Measurements from ENCODE around the gene CYSTM1.

CYSTM1 gene

DNA sequence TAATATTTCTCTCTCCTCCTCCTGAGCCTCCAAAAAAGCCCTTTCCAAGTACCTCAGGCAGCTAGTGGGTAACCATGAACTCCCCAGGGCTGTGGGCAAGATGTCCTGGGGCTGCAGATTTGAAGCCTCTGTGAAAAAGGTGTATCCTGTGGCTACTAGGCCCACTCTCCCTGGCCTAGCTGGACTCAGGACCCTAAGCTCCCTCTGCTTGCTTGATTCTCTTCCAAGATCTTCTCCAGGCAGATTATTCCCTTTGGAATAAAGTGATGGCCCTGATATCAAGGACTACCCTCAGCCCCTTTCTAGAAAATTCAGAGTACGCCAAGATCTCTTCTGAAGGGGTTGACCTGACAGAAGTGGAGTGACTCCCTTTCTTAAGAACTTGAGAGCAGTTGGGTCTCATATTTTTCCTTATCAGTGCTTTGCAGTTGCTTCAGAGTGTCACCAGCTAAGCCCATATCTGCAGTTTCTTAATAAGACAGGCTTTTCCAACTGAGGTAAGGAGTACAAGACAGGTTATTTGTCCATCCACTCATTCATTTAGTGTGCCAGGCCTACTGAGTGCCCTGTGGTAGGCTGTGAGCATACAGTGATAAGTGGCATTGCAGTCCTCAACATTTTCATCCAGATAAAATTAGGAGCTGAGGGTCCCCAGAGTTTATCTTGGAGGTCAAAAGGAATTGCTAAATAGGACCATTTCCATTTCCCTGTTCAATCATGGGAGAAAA, 42.5 kb downstream of the CYSTM1 start:
- no peaks in the 10 kb centered on the region for H3K27me3 ChIP-seq (ENCODE audit: control insufficient read depth, insufficient read depth, low read length)
- H3K9me3 ChIP-seq (ENCODE audit: control insufficient read depth, insufficient read depth, low read length): no peaks in the 10 kb centered on the region
- H3K4me1 ChIP-seq (ENCODE audit: control insufficient read depth, insufficient read depth, low read length): peaks cover 6% of the 10 kb centered on the region
- H3K4me3 ChIP-seq (ENCODE audit: low read depth, low read length): no peak overlapping the region
- H3K36me3 ChIP-seq (ENCODE audit: control insufficient read depth, insufficient read depth, low read length): no peaks in the 10 kb centered on the region
- H3K9ac ChIP-seq (ENCODE audit: low read depth, low read length): no peak overlapping the region

DNA sequence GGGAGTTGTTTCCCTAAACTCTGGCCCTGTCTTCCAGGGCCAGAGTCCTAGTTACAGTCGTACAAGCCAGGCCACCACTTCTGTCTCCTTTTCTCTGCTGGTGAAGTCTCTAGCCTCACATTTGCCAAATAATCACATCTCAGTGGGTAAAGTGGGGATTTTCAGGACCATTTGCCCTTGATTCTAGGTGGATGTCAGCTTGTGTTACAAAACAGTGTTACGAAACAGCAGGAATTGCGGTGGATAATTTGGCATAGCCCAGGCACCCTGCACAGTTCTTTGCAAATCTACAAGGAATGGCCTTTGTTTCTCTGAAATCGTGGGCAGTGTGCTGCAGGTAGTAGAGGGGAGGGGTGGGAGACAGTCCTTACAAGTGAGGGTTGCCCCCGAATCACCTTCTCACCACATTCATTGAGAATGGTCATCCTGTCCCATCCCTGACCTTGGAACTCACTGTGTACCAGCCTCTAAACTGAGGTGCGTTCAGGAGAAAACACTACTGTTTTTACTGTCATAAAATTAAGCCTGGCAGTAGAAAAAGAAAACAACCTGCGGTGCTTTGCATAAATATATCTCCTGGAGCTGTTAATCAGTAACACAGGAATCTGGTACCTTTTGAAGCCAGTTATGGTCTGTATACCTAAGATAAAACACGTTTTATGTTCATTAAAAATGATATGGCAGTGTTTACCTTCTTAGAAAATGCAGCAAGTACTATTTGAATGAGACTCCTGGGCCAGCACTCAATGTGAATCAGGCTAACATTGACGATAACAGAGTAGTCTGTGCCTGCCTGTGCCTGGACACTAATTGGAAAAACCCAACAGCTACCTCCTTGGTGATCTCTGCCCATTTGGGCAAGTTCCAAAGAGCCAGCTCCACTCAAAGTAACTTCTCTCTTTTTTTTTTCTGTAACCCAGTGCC, 44.3 kb downstream of the CYSTM1 start:
- Histone ChIP-seq H3K9ac (ENCODE audit: low read depth, low read length) (no peak overlapping the region), H3K36me3 (ENCODE audit: control insufficient read depth, insufficient read depth, low read length) (no peaks in the 10 kb centered on the region), H3K27me3 (ENCODE audit: control insufficient read depth, insufficient read depth, low read length) (no peaks in the 10 kb centered on the region), H3K4me3 (ENCODE audit: low read depth, low read length) (no peak overlapping the region), H3K9me3 (ENCODE audit: control insufficient read depth, insufficient read depth, low read length) (no peaks in the 10 kb centered on the region), H3K4me1 (ENCODE audit: control insufficient read depth, insufficient read depth, low read length) (peaks cover 6% of the 10 kb centered on the region)

DNA sequence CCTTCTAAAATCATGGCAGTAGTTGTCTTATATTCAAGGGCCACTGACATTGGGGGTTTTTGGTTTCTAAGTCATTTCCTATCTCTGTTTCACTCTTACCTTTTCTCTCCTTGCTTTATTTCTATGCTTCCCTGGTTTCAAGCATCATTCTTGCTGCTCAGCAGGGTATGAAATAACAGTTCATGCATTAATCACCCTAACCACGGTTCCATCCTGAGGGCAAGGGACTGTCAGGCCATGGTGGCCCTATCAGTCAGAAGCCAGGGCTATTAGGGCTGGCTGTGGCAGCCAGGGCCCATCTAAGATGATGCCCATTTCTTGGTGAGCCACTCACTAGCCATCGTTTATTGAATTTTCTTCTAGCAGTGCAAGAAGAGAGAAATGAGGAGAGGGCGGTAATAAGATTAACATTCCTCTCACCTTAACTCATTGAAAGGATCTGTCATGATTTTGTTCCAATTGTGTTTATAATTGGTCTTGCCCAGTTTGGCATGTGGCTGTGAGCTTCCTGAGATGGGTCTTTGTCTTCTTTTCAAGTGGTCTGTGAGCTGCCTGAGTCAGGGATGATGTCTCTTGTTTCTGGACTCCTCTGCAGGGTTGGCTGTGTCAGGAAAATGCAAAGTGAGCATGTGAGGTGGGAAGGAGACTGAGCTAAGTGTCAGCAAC, 45.2 kb downstream of the CYSTM1 start:
- H3K4me1 ChIP-seq (ENCODE audit: control insufficient read depth, insufficient read depth, low read length): peaks cover 6% of the 10 kb centered on the region
- H3K9ac ChIP-seq (ENCODE audit: low read depth, low read length): no peak overlapping the region
- H3K27me3 ChIP-seq (ENCODE audit: control insufficient read depth, insufficient read depth, low read length): no peaks in the 10 kb centered on the region
- no peaks in the 10 kb centered on the region for H3K9me3 ChIP-seq (ENCODE audit: control insufficient read depth, insufficient read depth, low read length)
- H3K4me3 ChIP-seq (ENCODE audit: low read depth, low read length): no peak overlapping the region
- H3K36me3 ChIP-seq (ENCODE audit: control insufficient read depth, insufficient read depth, low read length): no peaks in the 10 kb centered on the region

DNA sequence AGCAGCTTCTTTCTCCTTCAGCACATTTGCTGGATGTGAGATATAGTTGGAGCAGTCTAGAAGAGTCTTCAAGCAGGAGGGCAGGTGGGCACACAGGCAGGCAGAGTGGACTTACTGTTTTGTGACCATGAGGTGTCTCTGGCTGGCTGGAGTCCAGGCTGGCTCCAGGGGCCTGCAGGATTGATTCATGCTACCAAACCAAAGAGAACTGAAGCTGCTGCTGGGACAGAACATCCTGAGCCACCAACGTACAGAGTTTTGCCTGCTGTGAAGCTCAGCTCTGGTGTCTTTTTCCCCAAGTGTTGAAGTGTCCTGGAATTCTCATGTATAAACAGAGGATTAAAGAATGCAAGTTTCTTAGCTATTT, 45.7 kb downstream of the CYSTM1 start:
- Histone ChIP-seq H3K36me3 (ENCODE audit: control insufficient read depth, insufficient read depth, low read length) (no peaks in the 10 kb centered on the region), H3K4me1 (ENCODE audit: control insufficient read depth, insufficient read depth, low read length) (peaks cover 6% of the 10 kb centered on the region), H3K9me3 (ENCODE audit: control insufficient read depth, insufficient read depth, low read length) (no peaks in the 10 kb centered on the region), H3K27me3 (ENCODE audit: control insufficient read depth, insufficient read depth, low read length) (no peaks in the 10 kb centered on the region), H3K4me3 (ENCODE audit: low read depth, low read length) (no peak overlapping the region), H3K9ac (ENCODE audit: low read depth, low read length) (no peak overlapping the region)

DNA sequence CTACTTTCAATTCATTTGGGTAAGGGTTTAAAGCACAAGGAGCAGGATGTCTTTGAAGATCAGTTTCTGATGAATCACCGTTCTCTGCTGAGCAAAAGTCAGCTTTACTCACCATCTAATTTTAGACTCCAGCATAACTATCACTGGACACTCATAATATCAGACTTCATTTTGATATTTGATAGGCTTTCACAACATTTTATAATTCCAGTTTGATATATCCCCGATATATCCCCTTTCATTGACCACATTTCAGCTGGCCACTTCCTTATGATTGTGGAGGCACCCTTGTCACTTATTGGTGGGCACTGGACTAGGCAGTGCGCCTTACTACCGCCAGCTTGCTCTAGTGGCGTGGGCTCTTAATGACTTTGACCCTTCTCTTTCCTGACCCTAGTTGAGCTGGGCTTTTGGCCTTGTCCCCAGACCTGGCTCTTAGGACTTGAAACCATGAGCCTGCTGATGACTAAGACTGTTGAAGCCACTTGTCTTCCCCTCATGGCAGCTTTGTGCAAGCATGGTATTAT, 46.8 kb downstream of the CYSTM1 start:
- Histone ChIP-seq H3K36me3 (ENCODE audit: control insufficient read depth, insufficient read depth, low read length) (no peaks in the 10 kb centered on the region), H3K4me1 (ENCODE audit: control insufficient read depth, insufficient read depth, low read length) (no peaks in the 10 kb centered on the region), H3K9ac (ENCODE audit: low read depth, low read length) (no peak overlapping the region), H3K4me3 (ENCODE audit: low read depth, low read length) (no peak overlapping the region), H3K27me3 (ENCODE audit: control insufficient read depth, insufficient read depth, low read length) (no peaks in the 10 kb centered on the region), H3K9me3 (ENCODE audit: control insufficient read depth, insufficient read depth, low read length) (no peaks in the 10 kb centered on the region)

DNA sequence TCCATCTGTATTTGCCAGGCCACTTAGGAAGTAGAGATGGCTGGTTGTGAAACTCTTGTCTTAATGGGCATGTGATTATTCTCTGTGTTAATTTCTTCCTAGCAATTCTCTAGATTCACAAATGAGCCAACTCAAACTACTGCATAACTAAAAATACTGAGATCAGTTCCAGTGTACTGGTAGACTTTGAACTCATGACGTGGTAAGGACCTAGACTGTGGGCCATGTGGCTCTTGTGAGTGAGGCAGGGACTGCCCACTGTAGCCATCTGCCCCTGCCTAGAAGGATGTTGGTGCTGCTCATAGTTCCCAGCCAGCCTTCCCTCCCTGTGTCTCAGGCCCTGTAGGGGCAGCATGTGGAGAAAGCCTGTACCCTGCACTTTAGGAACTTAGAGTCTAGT, 47.4 kb downstream of the CYSTM1 start:
- Histone ChIP-seq H3K4me1 (ENCODE audit: control insufficient read depth, insufficient read depth, low read length) (no peaks in the 10 kb centered on the region), H3K9ac (ENCODE audit: low read depth, low read length) (no peak overlapping the region), H3K9me3 (ENCODE audit: control insufficient read depth, insufficient read depth, low read length) (no peaks in the 10 kb centered on the region), H3K27me3 (ENCODE audit: control insufficient read depth, insufficient read depth, low read length) (no peaks in the 10 kb centered on the region), H3K4me3 (ENCODE audit: low read depth, low read length) (no peak overlapping the region), H3K36me3 (ENCODE audit: control insufficient read depth, insufficient read depth, low read length) (no peaks in the 10 kb centered on the region)

DNA sequence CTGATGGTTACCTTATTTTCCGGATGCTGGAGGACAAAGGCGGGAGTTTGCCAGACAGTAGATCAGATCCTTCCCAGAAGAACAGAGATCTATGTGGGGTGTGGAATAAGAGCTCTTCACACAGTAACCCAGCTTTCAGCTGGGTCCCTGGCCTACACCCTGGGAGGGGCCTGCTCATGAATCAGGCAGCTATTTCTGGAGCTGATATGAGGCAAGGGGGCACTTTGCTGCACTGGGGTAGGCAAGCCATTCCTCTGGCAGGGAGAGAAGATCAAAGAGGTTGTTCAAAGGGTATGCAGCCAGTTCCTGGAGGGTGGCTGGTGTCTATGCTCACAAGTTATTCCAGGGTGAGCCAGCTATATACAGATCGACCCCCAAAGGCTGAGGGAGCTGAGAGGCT, 48.6 kb downstream of the CYSTM1 start:
- Histone ChIP-seq H3K4me3 (ENCODE audit: low read depth, low read length) (no peak overlapping the region), H3K36me3 (ENCODE audit: control insufficient read depth, insufficient read depth, low read length) (no peaks in the 10 kb centered on the region), H3K9ac (ENCODE audit: low read depth, low read length) (no peak overlapping the region), H3K27me3 (ENCODE audit: control insufficient read depth, insufficient read depth, low read length) (no peaks in the 10 kb centered on the region), H3K9me3 (ENCODE audit: control insufficient read depth, insufficient read depth, low read length) (no peaks in the 10 kb centered on the region), H3K4me1 (ENCODE audit: control insufficient read depth, insufficient read depth, low read length) (no peaks in the 10 kb centered on the region)

DNA sequence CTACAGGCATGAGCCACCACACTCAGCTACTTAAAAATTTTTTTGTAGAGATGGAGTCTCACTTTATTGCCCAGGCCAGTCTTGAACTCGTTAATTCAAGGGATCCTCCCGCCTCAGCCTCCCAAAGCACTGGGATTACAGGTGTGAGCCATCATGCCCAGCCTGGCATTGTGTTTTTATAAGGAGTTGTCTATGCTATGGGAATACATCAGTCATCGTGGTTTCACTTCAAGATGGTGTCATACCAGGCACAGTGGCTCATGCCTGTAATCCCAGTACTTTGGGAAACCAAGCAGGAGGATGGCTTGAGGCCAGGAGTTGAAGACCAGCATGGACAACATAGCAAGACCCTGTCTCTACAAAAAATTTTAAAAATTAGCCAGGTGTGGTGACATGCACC, 49.7 kb downstream of the CYSTM1 start:
- Histone ChIP-seq H3K4me3 (ENCODE audit: low read depth, low read length) (no peak overlapping the region), H3K36me3 (ENCODE audit: control insufficient read depth, insufficient read depth, low read length) (no peaks in the 10 kb centered on the region), H3K4me1 (ENCODE audit: control insufficient read depth, insufficient read depth, low read length) (no peaks in the 10 kb centered on the region), H3K27me3 (ENCODE audit: control insufficient read depth, insufficient read depth, low read length) (no peaks in the 10 kb centered on the region), H3K9ac (ENCODE audit: low read depth, low read length) (no peak overlapping the region), H3K9me3 (ENCODE audit: control insufficient read depth, insufficient read depth, low read length) (no peaks in the 10 kb centered on the region)

DNA sequence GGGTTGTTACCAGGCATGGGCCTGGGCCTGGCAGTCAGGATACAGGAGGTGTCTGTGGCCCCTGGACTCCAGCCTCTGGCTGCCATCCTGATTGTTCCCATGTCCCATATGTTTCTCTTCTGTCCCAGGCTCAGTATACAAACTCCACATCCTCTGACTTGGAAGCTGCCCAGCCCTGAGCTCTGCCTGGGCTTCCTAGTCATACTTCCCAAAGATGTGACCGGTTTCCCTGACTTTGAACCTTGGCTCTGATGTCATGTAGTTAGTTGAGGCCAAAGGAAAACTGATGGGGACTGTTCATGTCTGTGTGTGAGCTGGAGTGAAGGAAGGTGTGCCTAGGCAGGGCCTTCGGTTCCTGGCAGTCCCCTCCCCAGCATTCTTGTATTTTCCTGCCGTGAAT, 50.4 kb downstream of the CYSTM1 start:
- Histone ChIP-seq H3K9ac (ENCODE audit: low read depth, low read length) (no peak overlapping the region), H3K9me3 (ENCODE audit: control insufficient read depth, insufficient read depth, low read length) (no peaks in the 10 kb centered on the region), H3K4me3 (ENCODE audit: low read depth, low read length) (no peak overlapping the region), H3K4me1 (ENCODE audit: control insufficient read depth, insufficient read depth, low read length) (no peaks in the 10 kb centered on the region), H3K36me3 (ENCODE audit: control insufficient read depth, insufficient read depth, low read length) (no peaks in the 10 kb centered on the region), H3K27me3 (ENCODE audit: control insufficient read depth, insufficient read depth, low read length) (no peaks in the 10 kb centered on the region)

DNA sequence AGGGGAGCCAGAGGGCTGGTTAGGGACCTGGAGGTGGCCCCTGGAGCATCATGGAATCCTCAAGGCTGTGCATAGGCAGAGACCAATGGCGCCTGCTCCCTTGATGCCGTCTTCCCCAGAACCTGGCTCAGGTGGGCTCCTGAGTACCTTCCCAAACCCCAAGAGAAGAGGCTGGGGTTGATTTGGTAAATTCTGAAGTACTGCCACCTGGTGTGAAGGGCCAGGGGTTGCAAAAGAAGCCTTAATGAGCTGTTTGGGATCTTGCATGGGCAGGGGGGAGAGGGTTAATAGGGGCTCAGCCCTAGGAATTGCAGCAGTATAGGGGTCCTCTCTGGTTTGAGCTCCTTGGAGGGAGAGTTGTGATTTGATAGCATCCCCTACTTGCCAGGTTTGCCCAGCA, 52.1 kb downstream of the CYSTM1 start:
- H3K27me3 ChIP-seq (ENCODE audit: control insufficient read depth, insufficient read depth, low read length): no peaks in the 10 kb centered on the region
- no peak overlapping the region for H3K4me3 ChIP-seq (ENCODE audit: low read depth, low read length)
- no peaks in the 10 kb centered on the region for H3K9me3 ChIP-seq (ENCODE audit: control insufficient read depth, insufficient read depth, low read length)
- H3K9ac ChIP-seq (ENCODE audit: low read depth, low read length): no peak overlapping the region
- no peaks in the 10 kb centered on the region for H3K4me1 ChIP-seq (ENCODE audit: control insufficient read depth, insufficient read depth, low read length)
- H3K36me3 ChIP-seq (ENCODE audit: control insufficient read depth, insufficient read depth, low read length): no peaks in the 10 kb centered on the region

DNA sequence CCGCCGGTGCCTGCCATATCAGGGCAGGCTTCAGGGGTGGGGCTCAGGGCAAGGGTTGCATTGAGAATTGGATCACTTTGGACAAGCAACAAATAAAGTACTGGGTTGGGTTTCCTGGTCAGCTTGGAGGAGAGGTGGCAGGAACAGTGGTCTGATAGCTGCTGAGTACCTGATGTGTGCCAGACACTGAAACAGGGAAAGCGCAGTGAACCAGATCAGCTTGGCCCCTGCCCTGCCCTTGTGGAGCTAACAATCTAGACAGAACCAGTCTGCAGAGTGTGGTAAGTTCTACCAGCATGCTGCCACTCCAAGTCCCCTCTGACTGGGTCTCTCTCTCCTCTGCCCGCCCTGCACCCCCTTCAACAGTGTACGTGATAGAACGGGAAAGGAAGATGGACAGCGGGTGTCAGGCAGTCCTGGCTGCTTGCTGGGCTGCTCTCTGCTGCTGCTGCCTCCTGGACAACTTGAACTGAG, 53.4 kb downstream of the CYSTM1 start:
- Histone ChIP-seq H3K4me3 (ENCODE audit: low read depth, low read length) (no peak overlapping the region), H3K27me3 (ENCODE audit: control insufficient read depth, insufficient read depth, low read length) (no peaks in the 10 kb centered on the region), H3K36me3 (ENCODE audit: control insufficient read depth, insufficient read depth, low read length) (no peaks in the 10 kb centered on the region), H3K9ac (ENCODE audit: low read depth, low read length) (no peak overlapping the region), H3K9me3 (ENCODE audit: control insufficient read depth, insufficient read depth, low read length) (no peaks in the 10 kb centered on the region), H3K4me1 (ENCODE audit: control insufficient read depth, insufficient read depth, low read length) (no peaks in the 10 kb centered on the region)
